HepG2 (cell line): ENCODE data around the gene MYCBPAP. TPM values are rescaled to one million over a fixed set of nuclear protein-coding genes. Genes with fewer than 3 reads are reported as not detected.

ENCODE experiments used
- ATAC-seq: fragments of 200-7000 bp; cut with Tn5 transposase; 3 replicates; pipeline ENCODE4 v1.9.1; 2020; ENCODE audit warnings: mild to moderate bottlenecking, moderate library complexity
- BruUV-seq: library from RNA; stranded (reverse); fragments of 400-500 nt; replicated peaks from 2 replicates; lab custom pipeline; 2021; lab: Mats Ljungman, UMichigan
- CTCF ChIA-PET: fragments of 300-600 bp; formaldehyde crosslinking; extraction: SDS; loops from one replicate; lab custom pipeline; 2021; ENCODE audit warnings: low total read pairs, inconsistent platforms, low intra/inter-chr PET ratio; lab: Yijun Ruan, JAX
- POLR2A ChIA-PET: fragments of 350-600 bp; sonication (Branson Sonifier 250); formaldehyde crosslinking; loops from one replicate; lab custom pipeline; 2020; ENCODE audit warnings: antibody characterized with exemption, inconsistent platforms; lab: Yijun Ruan, JAX
- DNase-seq: peaks from one replicate; pipeline ENCODE4 v3.0.0-alpha.2; 2015; ENCODE audit warnings: low spot score
- FAIRE-seq: peaks from 3 replicates; lab custom pipeline; 2011; peaks lifted over from hg19 to GRCh38; lab: Jason Lieb, UNC
- H2AFZ ChIP-seq: one replicate; pipeline ENCODE4 v1.6.1; 2011; ENCODE audit warnings: low read length, inconsistent platforms
- H3K27ac ChIP-seq: fragments of 300-600 bp; 3 replicates; pipeline ENCODE4 v1.8.0; 2011; ENCODE audit warnings: mixed run types, mild to moderate bottlenecking, mixed read lengths, low read length, inconsistent platforms; ENCODE audit not compliant: insufficient read depth; ENCODE audit errors: extremely low read length
- H3K27me3 ChIP-seq, 2 experiments: fragments of 200-600 bp in 1 of 2; 2 replicates in 1 of 2; 3 replicates in 1 of 2; pipeline versions ENCODE4 v1.6.0 to v1.8.0; 2011; ENCODE audit warnings: low read length in 2 of 2, mild to moderate bottlenecking in 2 of 2, moderate library complexity in 2 of 2, inconsistent platforms in 1 of 2; ENCODE audit not compliant: insufficient read depth in 2 of 2, control insufficient read depth in 1 of 2
- H3K36me3 ChIP-seq, 2 experiments: fragments of 200-600 bp in 1 of 2; replicated peaks in 1 of 2; 2 replicates in 1 of 2; 3 replicates in 1 of 2; pipeline versions ENCODE4 v1.5.1 to v1.8.0; 2011; ENCODE audit warnings: low read length in 2 of 2, inconsistent platforms in 1 of 2; ENCODE audit not compliant: insufficient read depth in 2 of 2, control insufficient read depth in 1 of 2
- H3K4me1 ChIP-seq: 2 replicates; pipeline ENCODE4 v1.5.1; 2012; ENCODE audit warnings: low read length, inconsistent platforms; ENCODE audit not compliant: insufficient read depth
- H3K4me2 ChIP-seq: 2 replicates; pipeline ENCODE4 v1.6.0; 2011; ENCODE audit warnings: low read depth, low read length, inconsistent platforms
- H3K4me3 ChIP-seq, 3 experiments: fragments of 200-600 bp in 1 of 3; sonication (generic), shearing (Covaris generic) in 1 of 3; replicated peaks in 1 of 3; 2 replicates each; pipeline ENCODE4 v1.5.1; 2011 to 2016; ENCODE audit warnings: low read length in 3 of 3, inconsistent platforms in 2 of 3, low read depth in 2 of 3, mild to moderate bottlenecking in 2 of 3, control low read depth in 1 of 3, mixed read lengths in 1 of 3; ENCODE audit not compliant: insufficient read depth in 1 of 3
- H3K79me2 ChIP-seq: one replicate; pipeline ENCODE4 v1.6.1; 2011; ENCODE audit warnings: low read length, inconsistent platforms; ENCODE audit not compliant: insufficient read depth
- H3K9ac ChIP-seq: 2 replicates; pipeline ENCODE4 v1.6.0; 2011; ENCODE audit warnings: mild to moderate bottlenecking, low read depth, low read length, inconsistent platforms; ENCODE audit not compliant: insufficient read depth
- H3K9me3 ChIP-seq: 2 replicates; pipeline ENCODE4 v1.5.1; 2012; ENCODE audit warnings: mild to moderate bottlenecking, low read length
- H4K20me1 ChIP-seq: 2 replicates; pipeline ENCODE4 v1.6.0; 2011; ENCODE audit warnings: inconsistent platforms, mild to moderate bottlenecking, low read length, moderate library complexity; ENCODE audit not compliant: insufficient read depth
- ARNTL ChIP-seq: sonication (generic); formaldehyde crosslinking; IDR thresholded peaks from 2 replicates; pipeline ENCODE4 v1.4.0; 2020; ENCODE audit warnings: mild to moderate bottlenecking, missing genetic modification reagents
- BCL3 ChIP-seq: sonication (generic); formaldehyde crosslinking; IDR thresholded peaks from 2 replicates; pipeline ENCODE4 v1.5.1; 2020; ENCODE audit warnings: mild to moderate bottlenecking, missing genetic modification reagents, moderate library complexity
- CHCHD3 ChIP-seq: sonication (generic); formaldehyde crosslinking; IDR thresholded peaks from 2 replicates; pipeline ENCODE4 v1.8.0; 2022; ENCODE audit warnings: mild to moderate bottlenecking, missing genetic modification reagents, moderate library complexity
- ELK4 ChIP-seq: sonication (generic); formaldehyde crosslinking; IDR thresholded peaks from 2 replicates; pipeline ENCODE4 v1.9.0; 2021; ENCODE audit warnings: missing genetic modification reagents, borderline replicate concordance
- FOXA3 ChIP-seq: IDR thresholded peaks from 2 replicates; pipeline ENCODE4 v1.6.1; 2016; ENCODE audit warnings: missing genetic modification reagents, missing compliant biosample characterization
- MAZ ChIP-seq, 2 experiments: sonication (generic) in 1 of 2; formaldehyde crosslinking in 1 of 2; IDR thresholded peaks; 2 replicates each; pipeline versions ENCODE4 v1.5.0 to v1.6.1; 2012 to 2020; ENCODE audit warnings: low read depth in 2 of 2, mild to moderate bottlenecking in 2 of 2, borderline replicate concordance in 1 of 2, improper control_type of control experiment in 1 of 2, low read length in 1 of 2, missing genetic modification reagents in 1 of 2, moderate library complexity in 1 of 2
- MED8 ChIP-seq: sonication (generic); formaldehyde crosslinking; IDR thresholded peaks from 2 replicates; pipeline ENCODE4 v1.8.1; 2023; ENCODE audit warnings: mild to moderate bottlenecking, missing genetic modification reagents; ENCODE audit not compliant: insufficient replicate concordance
- MTA3 ChIP-seq: sonication (generic); formaldehyde crosslinking; IDR thresholded peaks from 2 replicates; pipeline ENCODE4 v1.4.0; 2020; ENCODE audit warnings: missing genetic modification reagents
- NR2C2 ChIP-seq: sonication (generic); formaldehyde crosslinking; IDR thresholded peaks from 2 replicates; pipeline ENCODE4 v1.4.0; 2020; ENCODE audit warnings: missing genetic modification reagents, mild to moderate bottlenecking, moderate library complexity, borderline replicate concordance
- RELA ChIP-seq: sonication (generic); formaldehyde crosslinking; IDR thresholded peaks from 2 replicates; pipeline ENCODE4 v1.4.0; 2020; ENCODE audit warnings: missing genetic modification reagents
- SNAPC4 ChIP-seq: sonication (generic); formaldehyde crosslinking; IDR thresholded peaks from 2 replicates; pipeline ENCODE4 v1.4.0; 2020; ENCODE audit warnings: mild to moderate bottlenecking, missing genetic modification reagents
- TAF15 ChIP-seq: fragments of 200-400 bp; formaldehyde crosslinking; IDR thresholded peaks from one replicate; pipeline ENCODE4 v1.6.1; 2018; ENCODE audit warnings: mild to moderate bottlenecking, low read depth, low read length; ENCODE audit not compliant: poor library complexity, severe bottlenecking
- TCF7 ChIP-seq: sonication (generic); IDR thresholded peaks from 2 replicates; pipeline ENCODE4 v1.6.1; 2016; ENCODE audit warnings: antibody characterized with exemption, low read depth
- YEATS4 ChIP-seq: sonication (generic); formaldehyde crosslinking; IDR thresholded peaks from 2 replicates; pipeline ENCODE4 v1.4.0; 2020; ENCODE audit warnings: missing genetic modification reagents, borderline replicate concordance
- ZBTB1 ChIP-seq: sonication (generic); formaldehyde crosslinking; IDR thresholded peaks from 2 replicates; pipeline ENCODE4 v1.4.0; 2020; ENCODE audit warnings: missing genetic modification reagents, borderline replicate concordance
- ZNF607 ChIP-seq: sonication (generic); formaldehyde crosslinking; IDR thresholded peaks from 2 replicates; pipeline ENCODE4 v1.5.1; 2020; ENCODE audit warnings: missing genetic modification reagents, mild to moderate bottlenecking, borderline replicate concordance
- ZNF878 ChIP-seq: sonication (generic); formaldehyde crosslinking; IDR thresholded peaks from 2 replicates; pipeline ENCODE4 v1.8.1; 2023; ENCODE audit warnings: mild to moderate bottlenecking, missing genetic modification reagents, moderate library complexity
- ZNF891 ChIP-seq: sonication (generic); formaldehyde crosslinking; IDR thresholded peaks from 2 replicates; pipeline ENCODE4 v1.5.0; 2020; ENCODE audit warnings: mild to moderate bottlenecking, missing genetic modification reagents
- WGBS: methylation state at CpG from one replicate; pipeline ENCODE4 v1.1.6; 2017; ENCODE audit warnings: low lambda C conversion rate; 5-methylcytosine and 5-hydroxymethylcytosine counted together
- in situ Hi-C: cut with HindIII; loops from 2 replicates; pipeline ENCODE4 v1.10.0; 2017; ENCODE audit warnings: low pct_unique_long_range_greater_than_20kb; ENCODE audit not compliant: extremely low pct_ligation_motif_present
- intact Hi-C: fragments of 100-400 bp; cut with micrococcal nuclease; formaldehyde crosslinking; loops from one replicate; pipeline ENCODE4 v1.10.0; 2022; ENCODE audit not compliant: unreplicated experiment
- polyA plus RNA-seq, 8 experiments: library from polyadenylated mRNA; depleted of rRNA in 3 of 8; stranded (reverse) in 7 of 8; unstranded in 1 of 8; fragments of >200 nt; fragmentation: Illumina TruSeq in 4 of 8; extraction: Trizol in 4 of 8; gene quantifications; 2 replicates each; pipeline versions ENCODE4 v1.2.1 to v1.2.3, GENCODE V29; 2011 to 2016; ENCODE audit warnings: low read depth in 4 of 8, missing spikeins in 1 of 8, mixed read lengths in 1 of 8; ENCODE audit not compliant: insufficient read depth in 1 of 8
- total RNA-seq, 5 experiments: library from RNA; depleted of rRNA; stranded (reverse); fragments of >200 nt; fragmentation: Illumina TruSeq; extraction: Trizol; gene quantifications; 2 replicates each; pipeline ENCODE4 v1.2.3, GENCODE V29; 2016; ENCODE audit warnings: low read depth in 1 of 5

MYCBPAP gene
- total and polyA plus RNA-seq, 2 of the 13 experiments (the other 11 are each of a cell fraction or from before 2014, with no cell fraction given): 0.22 to 0.24 TPM

GRCh38 chr17:50564916-50565315, 56.7 kb downstream of the MYCBPAP start:
- POLR2A ChIA-PET: no interaction called here
- Histone ChIP-seq H3K27me3 (peaks cover 35 to 86% of the 10 kb centered on the region in 2 experiments), H3K9ac (no peak overlapping the region), H2AFZ (no peak overlapping the region), H3K79me2 (no peaks in the 10 kb centered on the region), H3K9me3 (no peaks in the 10 kb centered on the region), H3K36me3 (no peaks in the 10 kb centered on the region), H3K4me1 (peaks cover 6% of the 10 kb centered on the region), H4K20me1 (peaks cover 5% of the 10 kb centered on the region; the same call in 1 of the 2 replicates), H3K4me3 (no peak overlapping the region), H3K27ac (no peak overlapping the region), H3K4me2 (no peak overlapping the region)
- intact Hi-C loops (no loop called here), in situ Hi-C loops (no loop called here)
- DNase-seq (no peak), ATAC-seq (no peak), FAIRE-seq (no peak)
- no TSS peak for BruUV-seq
- WGBS: 57% methylated on average over 19 of the region's 19 CpGs
- no peak for TF ChIP-seq TCF7
- no peak for TF ChIP-seq MED8 (CRISPR knock-in tag)
- TF ChIP-seq FOXA3 (CRISPR knock-in tag): no peak
- TF ChIP-seq MTA3 (CRISPR knock-in tag): no peak
- no peak for TF ChIP-seq ARNTL (CRISPR knock-in tag)
- TF ChIP-seq TAF15: no peak
- no peak for TF ChIP-seq ZBTB1 (CRISPR knock-in tag)
- TF ChIP-seq BCL3: no peak
- TF ChIP-seq MAZ (IDR thresholded peaks at IDR 0.05; ENCODE audit: borderline replicate concordance, low read depth, low read length): no peak
- TF ChIP-seq MAZ (CRISPR knock-in tag; IDR thresholded peaks at IDR 0.05; ENCODE audit: low read depth): no peak
- TF ChIP-seq ZNF891 (CRISPR knock-in tag): no peak
- TF ChIP-seq NR2C2 (CRISPR knock-in tag): no peak
- TF ChIP-seq ZNF878 (CRISPR knock-in tag): no peak
- no peak for TF ChIP-seq ZNF607 (CRISPR knock-in tag)
- no peak for TF ChIP-seq YEATS4
- no peak for TF ChIP-seq RELA
- TF ChIP-seq ELK4 (CRISPR knock-in tag): no peak
- TF ChIP-seq SNAPC4: no peak
- TF ChIP-seq CHCHD3: no peak
- CTCF ChIA-PET: interaction anchor here (0.8 kb wide), 1 partner anchor 70 kb away, joined by 3 read pairs; the partner anchor contains the start of gene ABCC3
